ENCODE results near the gene CR1. TPM values are rescaled to one million over a fixed set of nuclear protein-coding genes. Genes with fewer than 3 reads are reported as not detected.

The CR1 gene
- total and polyA plus RNA-seq, 2 experiments from 2014 or later = 0.65 to 0.76 TPM

GRCh38 chr1:207654320-207654719, 158.4 kb downstream of the CR1 start:
- H3F3A ChIP-seq (replicated peaks; ENCODE audit: low read depth) = no peaks in the 10 kb centered on the region
- Mint-ChIP-seq H3K27me3 (ENCODE audit: insufficient read depth, low read depth, poor library complexity) (no peaks in the 10 kb centered on the region), H3K27ac (no peak overlapping the region), H3K36me3 (ENCODE audit: low read depth) (peaks cover 10% of the 10 kb centered on the region), H3K4me3 (no peak overlapping the region), H3K4me1 (peaks cover 15% of the 10 kb centered on the region), H3K9me3 (peaks cover 9% of the 10 kb centered on the region; the same call in 2 of the 3 replicates)
- no peaks in the 10 kb centered on the region for H4K20me1 ChIP-seq (replicated peaks; ENCODE audit: insufficient read depth)
- no peak for ATAC-seq
- no peaks in the 10 kb centered on the region for H3K36me3 ChIP-seq (ENCODE audit: insufficient read depth)
- TF ChIP-seq CTCF (conservative IDR thresholded peaks at IDR 0.05; ENCODE audit: low read depth in 2 of 2) (peak in 1 of 2 experiments; percentile 25; a peak in 1 of 4 replicates), JUNB (IDR thresholded peaks at IDR 0.05; ENCODE audit: unreplicated experiment) (no peak), ZNF114 (CRISPR knock-in tag; IDR thresholded peaks at IDR 0.05) (no peak)
- no peaks in the 10 kb centered on the region for H3K27me3 ChIP-seq (ENCODE audit: insufficient read depth)
- peaks cover 8% of the 10 kb centered on the region; the same call in 1 of the 2 replicates for H3K79me2 ChIP-seq (replicated peaks; ENCODE audit: insufficient read depth)
- H2AFZ ChIP-seq = no peak overlapping the region
- H3K9me2 ChIP-seq (ENCODE audit: insufficient read depth) = no peaks in the 10 kb centered on the region
- DNase-seq (ENCODE audit: low spot score) = peak; percentile 19
- no peak overlapping the region for H3K27ac ChIP-seq (ENCODE audit: low read depth)
- peaks cover 23% of the 10 kb centered on the region for H3K4me1 ChIP-seq (ENCODE audit: insufficient read depth)
- no peak overlapping the region for H3K4me3 ChIP-seq
- no peak overlapping the region for H3K4me2 ChIP-seq

- Histone ChIP-seq H3K79me2 (replicated peaks; ENCODE audit: insufficient read depth) (no peaks in the 10 kb centered on the region), H3K36me3 (ENCODE audit: insufficient read depth) (peaks cover under 1% of the 10 kb centered on the region; the same call in 1 of the 2 replicates), H3K4me3 (no peak overlapping the region), H3K4me2 (no peak overlapping the region), H3K27ac (ENCODE audit: low read depth) (no peak overlapping the region), H3K27me3 (ENCODE audit: insufficient read depth) (no peaks in the 10 kb centered on the region), H2AFZ (no peak overlapping the region), H3F3A (replicated peaks; ENCODE audit: low read depth) (no peaks in the 10 kb centered on the region), H3K4me1 (ENCODE audit: insufficient read depth) (peaks cover 12% of the 10 kb centered on the region; the same call in 1 of the 2 replicates), H4K20me1 (replicated peaks; ENCODE audit: insufficient read depth) (no peaks in the 10 kb centered on the region), H3K9me2 (ENCODE audit: insufficient read depth) (no peaks in the 10 kb centered on the region)
- Mint-ChIP-seq H3K27ac (no peak overlapping the region), H3K27me3 (ENCODE audit: insufficient read depth, low read depth, poor library complexity) (peaks cover 2% of the 10 kb centered on the region), H3K4me1 (peaks cover 2% of the 10 kb centered on the region; the same call in 2 of the 3 replicates), H3K4me3 (no peak overlapping the region), H3K9me3 (peaks cover 30% of the 10 kb centered on the region), H3K36me3 (ENCODE audit: low read depth) (peaks cover 31% of the 10 kb centered on the region)
- DNase-seq (ENCODE audit: low spot score) (no peak), ATAC-seq (no peak)
- no peak for TF ChIP-seq CREB1 (CRISPR knock-in tag; IDR thresholded peaks at IDR 0.05; ENCODE audit: low read depth)
- TF ChIP-seq ZNF331 (CRISPR knock-in tag; IDR thresholded peaks at IDR 0.05; ENCODE audit: low read depth) = no peak
- TF ChIP-seq EZH2phosphoT487 (IDR thresholded peaks at IDR 0.05; ENCODE audit: unreplicated experiment) = no peak
- TF ChIP-seq CTCF (conservative IDR thresholded peaks at IDR 0.05; ENCODE audit: low read depth in 2 of 2) = no peak
- TF ChIP-seq REST (IDR thresholded peaks at IDR 0.05; ENCODE audit: unreplicated experiment) = no peak
Measured at GRCh38 chr1:207658408-207658807, 162.5 kb downstream of the CR1 start.

Data from GM23338 (cell line).